GM10248 (cell line): ENCODE measurements around the gene SCFD2.

ENCODE experiments used
- CTCF ChIA-PET: fragments of 300-600 bp; sonication (Branson Sonifier 250); formaldehyde crosslinking; extraction: SDS; loops from one replicate; lab custom pipeline; 2021; ENCODE audit warnings: antibody characterized with exemption; lab: Yijun Ruan, JAX
- POLR2A ChIA-PET: fragments of 350-650 bp; sonication (Branson Sonifier 250); formaldehyde crosslinking; extraction: SDS; loops from one replicate; lab custom pipeline; 2020; ENCODE audit warnings: antibody characterized with exemption; lab: Yijun Ruan, JAX
- DNase-seq: peaks from one replicate; pipeline ENCODE4 v3.0.0; 2012; ENCODE audit errors: extremely low spot score
- TF ChIP-seq, protein P1 (sequence below): IDR thresholded peaks from 2 replicates; pipeline ENCODE4 v1.5.1; 2012; ENCODE audit warnings: mild to moderate bottlenecking, low read depth; ENCODE audit errors: extremely low read depth, missing control alignments, control extremely low read depth

SCFD2 gene

DNA sequence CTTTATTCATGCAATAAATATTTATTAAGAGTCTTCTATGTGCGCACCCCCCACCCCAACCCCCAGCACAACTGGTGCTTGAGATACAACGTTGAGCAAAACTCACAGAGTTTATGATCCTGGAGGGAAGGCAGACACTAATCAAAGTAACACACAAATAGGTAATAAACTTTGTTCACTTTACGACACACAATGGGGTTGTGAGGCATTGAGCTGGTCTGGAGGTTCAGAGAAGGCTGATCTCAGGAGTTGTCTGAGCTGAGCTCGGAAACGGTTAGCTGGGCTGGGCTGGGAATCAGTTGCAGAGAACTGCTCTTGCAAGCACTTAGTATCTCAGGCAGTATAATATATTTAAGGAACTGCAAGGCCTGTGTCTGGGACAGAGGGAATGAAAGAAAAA, 238.5 kb downstream of the SCFD2 start:
- CTCF ChIA-PET: interaction anchor here (1.1 kb wide), 1 partner anchor 10 kb away, joined by 4 read pairs; no protein-coding TSS in a partner anchor
- POLR2A ChIA-PET: no interaction called here
- DNase-seq: no peak
- TF ChIP-seq, protein P1, sequence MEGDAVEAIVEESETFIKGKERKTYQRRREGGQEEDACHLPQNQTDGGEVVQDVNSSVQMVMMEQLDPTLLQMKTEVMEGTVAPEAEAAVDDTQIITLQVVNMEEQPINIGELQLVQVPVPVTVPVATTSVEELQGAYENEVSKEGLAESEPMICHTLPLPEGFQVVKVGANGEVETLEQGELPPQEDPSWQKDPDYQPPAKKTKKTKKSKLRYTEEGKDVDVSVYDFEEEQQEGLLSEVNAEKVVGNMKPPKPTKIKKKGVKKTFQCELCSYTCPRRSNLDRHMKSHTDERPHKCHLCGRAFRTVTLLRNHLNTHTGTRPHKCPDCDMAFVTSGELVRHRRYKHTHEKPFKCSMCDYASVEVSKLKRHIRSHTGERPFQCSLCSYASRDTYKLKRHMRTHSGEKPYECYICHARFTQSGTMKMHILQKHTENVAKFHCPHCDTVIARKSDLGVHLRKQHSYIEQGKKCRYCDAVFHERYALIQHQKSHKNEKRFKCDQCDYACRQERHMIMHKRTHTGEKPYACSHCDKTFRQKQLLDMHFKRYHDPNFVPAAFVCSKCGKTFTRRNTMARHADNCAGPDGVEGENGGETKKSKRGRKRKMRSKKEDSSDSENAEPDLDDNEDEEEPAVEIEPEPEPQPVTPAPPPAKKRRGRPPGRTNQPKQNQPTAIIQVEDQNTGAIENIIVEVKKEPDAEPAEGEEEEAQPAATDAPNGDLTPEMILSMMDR: no peak

DNA sequence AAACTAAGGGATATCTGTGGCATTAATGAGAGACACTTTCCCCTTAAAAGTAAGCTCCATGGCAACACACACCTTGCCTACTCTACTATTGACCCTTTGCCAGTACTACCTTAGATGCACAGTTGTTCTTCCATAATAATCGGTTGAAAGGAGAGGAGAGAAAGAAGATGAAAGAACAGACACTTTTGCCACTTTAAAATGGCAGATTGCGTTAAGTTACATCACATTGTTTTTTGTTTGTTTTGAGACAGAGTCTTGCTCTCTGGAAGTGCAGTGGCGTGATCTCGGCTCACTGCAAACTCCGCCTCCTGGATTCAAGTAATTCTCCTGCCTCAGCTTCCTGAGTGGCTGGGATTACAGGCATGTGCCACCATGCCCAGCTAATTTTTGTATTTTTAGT, 239.8 kb downstream of the SCFD2 start:
- TF ChIP-seq, protein P1: no peak
- ChIA-PET CTCF (interaction anchor here (1.0 to 1.6 kb wide), 3 partner anchors 8 to 11 kb away, joined by 3 to 4 read pairs (median 4); no protein-coding TSS in a partner anchor), POLR2A (no interaction called here)

DNA sequence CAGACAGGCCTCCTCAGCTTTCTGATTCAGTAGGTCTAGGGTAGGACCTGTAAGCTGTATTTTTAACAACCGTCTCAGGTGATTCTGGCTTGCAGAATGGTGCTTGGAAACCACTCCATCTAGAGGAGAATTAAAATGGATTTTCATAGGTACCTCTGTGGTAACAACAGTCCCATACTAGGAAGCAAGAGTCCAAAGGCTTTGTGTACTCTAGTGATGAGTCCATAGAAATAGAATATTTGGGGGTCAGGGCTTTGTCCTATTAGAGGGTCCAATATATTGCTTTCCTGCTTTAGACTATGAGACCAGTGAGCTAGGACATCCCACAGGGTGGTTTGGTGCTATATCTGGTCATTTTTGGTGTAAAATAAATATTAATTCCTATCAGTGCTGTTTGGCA, 242.0 kb downstream of the SCFD2 start:
- ChIA-PET CTCF (interaction anchor here (1.2 kb wide), 2 partner anchors 13 to 24 kb away, joined by 3 read pairs; no protein-coding TSS in a partner anchor), POLR2A (no interaction called here)
- TF ChIP-seq, protein P1: no peak
- DNase-seq: no peak

More for the DNA sequence above, 239.8 kb downstream of the SCFD2 start:
- DNase-seq: no peak

DNA sequence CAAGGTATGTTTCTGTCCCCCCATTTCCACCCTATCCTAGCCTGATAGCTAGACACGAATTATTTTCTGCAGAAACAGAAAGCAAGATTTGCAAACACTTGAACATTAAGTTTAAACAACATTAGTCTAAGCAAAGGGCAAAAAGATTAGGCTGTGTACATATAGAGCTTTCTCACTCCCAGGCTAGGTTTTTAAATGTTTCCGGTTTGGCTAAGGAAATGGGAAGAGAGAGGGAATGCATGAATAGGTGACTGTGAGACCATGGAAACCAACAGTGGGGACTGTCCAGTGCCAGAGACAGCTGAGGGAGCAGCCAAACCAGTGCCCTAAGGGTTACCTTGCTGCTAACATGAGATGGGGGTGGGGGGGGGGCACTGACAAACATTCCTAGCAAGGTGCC, 242.7 kb downstream of the SCFD2 start:
- no peak for DNase-seq
- TF ChIP-seq, protein P1: no peak
- CTCF ChIA-PET: no interaction called here
- POLR2A ChIA-PET: no interaction called here

DNA sequence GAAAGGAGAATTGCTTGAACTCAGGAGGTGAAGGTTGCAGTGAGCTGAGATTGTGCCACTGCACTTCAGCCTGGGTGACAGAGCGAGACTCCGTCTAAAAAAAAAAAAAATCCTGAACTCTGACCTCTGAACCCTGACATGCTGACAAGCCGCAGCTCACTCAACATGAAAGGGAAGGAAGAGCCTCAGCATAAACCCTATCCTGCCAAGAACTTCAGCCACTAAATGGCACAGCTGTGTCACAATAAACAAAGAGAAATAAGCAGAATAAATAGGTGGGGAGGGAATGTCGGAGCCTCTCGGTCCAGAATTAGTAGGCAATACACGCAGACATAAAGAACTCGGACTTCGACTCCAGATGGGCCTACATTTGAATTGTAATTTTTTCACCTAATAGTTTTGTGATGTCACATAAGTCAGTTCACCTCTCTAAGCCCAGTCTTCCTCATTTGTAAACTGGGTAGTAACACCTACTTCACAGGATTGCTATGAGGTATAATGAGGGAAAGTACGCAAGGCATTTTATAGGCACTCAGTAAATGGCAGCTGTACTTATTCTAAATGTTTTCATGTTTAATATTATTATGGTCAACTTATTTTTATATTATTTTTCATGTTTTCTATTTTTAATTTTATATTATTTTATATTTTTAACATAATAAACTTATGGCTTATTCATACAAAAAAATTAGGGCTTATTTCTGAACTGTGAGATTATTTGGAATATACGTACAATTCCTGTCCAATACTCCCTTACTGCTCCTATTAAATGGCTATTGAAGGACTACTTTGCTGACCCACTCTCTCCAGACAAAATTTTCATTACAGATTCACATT, 243.4 kb downstream of the SCFD2 start:
- ChIA-PET POLR2A (no interaction called here), CTCF (interaction anchor here (1.7 kb wide), 1 partner anchor 10 kb away, joined by 4 read pairs; no protein-coding TSS in a partner anchor)
- no peak for DNase-seq
- TF ChIP-seq, protein P1: no peak

DNA sequence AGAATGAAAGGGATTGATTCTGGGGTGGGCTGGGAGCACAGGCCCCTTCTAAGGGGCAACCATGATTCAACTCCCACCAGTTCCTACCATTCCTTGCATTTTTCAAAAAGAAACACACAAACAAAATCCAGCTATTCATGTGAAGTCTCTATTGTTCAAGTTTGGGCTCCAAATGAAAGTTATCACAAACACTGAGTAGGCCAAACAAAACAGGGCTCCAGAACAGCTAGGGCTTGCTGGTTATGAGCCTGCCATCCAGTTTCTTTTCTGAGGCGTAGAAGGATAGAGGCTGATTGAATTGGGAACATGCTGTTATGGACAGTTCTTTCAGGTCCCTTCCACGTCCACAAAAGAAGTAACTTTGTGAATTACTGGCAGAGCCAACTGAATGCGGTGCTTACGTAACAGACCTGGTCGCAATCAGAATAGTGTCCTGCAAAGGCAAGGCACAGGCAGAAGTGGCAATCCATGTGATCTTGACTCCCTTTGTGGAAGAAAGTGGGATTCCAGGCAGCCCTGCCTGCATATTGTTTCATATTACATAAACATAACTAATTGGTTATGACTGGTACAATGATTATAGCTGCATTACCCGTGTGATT, 244.5 kb downstream of the SCFD2 start:
- POLR2A ChIA-PET: no interaction called here
- CTCF ChIA-PET: interaction anchor here (1.7 kb wide), 1 partner anchor 11 kb away, joined by 4 read pairs; no protein-coding TSS in a partner anchor
- no peak for DNase-seq
- TF ChIP-seq, protein P1: no peak
